ENCODE results near the gene ZNF423. TPM values are rescaled to one million over a fixed set of nuclear protein-coding genes. Genes with fewer than 3 reads are reported as not detected.

The ZNF423 gene
- total RNA-seq, 1 donor from 2014 or later, result 11.9 TPM

- Histone ChIP-seq H3K9me3 (no peaks in the 10 kb centered on the region), H3K27me3 (no peaks in the 10 kb centered on the region), H3K4me3 (peak overlapping the region; percentile 48), H3K27ac (peak overlapping the region; percentile 69), H3K36me3 (no peaks in the 10 kb centered on the region), H3K4me1 (peaks cover 6% of the 10 kb centered on the region)
- no peak for DNase-seq
- no peak for ATAC-seq
- TF ChIP-seq, protein P1, sequence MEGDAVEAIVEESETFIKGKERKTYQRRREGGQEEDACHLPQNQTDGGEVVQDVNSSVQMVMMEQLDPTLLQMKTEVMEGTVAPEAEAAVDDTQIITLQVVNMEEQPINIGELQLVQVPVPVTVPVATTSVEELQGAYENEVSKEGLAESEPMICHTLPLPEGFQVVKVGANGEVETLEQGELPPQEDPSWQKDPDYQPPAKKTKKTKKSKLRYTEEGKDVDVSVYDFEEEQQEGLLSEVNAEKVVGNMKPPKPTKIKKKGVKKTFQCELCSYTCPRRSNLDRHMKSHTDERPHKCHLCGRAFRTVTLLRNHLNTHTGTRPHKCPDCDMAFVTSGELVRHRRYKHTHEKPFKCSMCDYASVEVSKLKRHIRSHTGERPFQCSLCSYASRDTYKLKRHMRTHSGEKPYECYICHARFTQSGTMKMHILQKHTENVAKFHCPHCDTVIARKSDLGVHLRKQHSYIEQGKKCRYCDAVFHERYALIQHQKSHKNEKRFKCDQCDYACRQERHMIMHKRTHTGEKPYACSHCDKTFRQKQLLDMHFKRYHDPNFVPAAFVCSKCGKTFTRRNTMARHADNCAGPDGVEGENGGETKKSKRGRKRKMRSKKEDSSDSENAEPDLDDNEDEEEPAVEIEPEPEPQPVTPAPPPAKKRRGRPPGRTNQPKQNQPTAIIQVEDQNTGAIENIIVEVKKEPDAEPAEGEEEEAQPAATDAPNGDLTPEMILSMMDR (IDR thresholded peaks at IDR 0.05), result no peak
- intact Hi-C loops (cut with DNase I), result no loop called here
These were observed 100.0 kb downstream of the ZNF423 start for GRCh38 chr16:49755716-49756505.

GRCh38 chr16:49755313-49755620 is 100.6 kb downstream of the ZNF423 start:
- H3K27ac ChIP-seq, result peak overlapping the region; percentile 69
- no peak for DNase-seq
- TF ChIP-seq, protein P1 (IDR thresholded peaks at IDR 0.05), result peak; percentile 40
- intact Hi-C loops (cut with DNase I), result no loop called here
- H3K9me3 ChIP-seq, result no peaks in the 10 kb centered on the region
- H3K27me3 ChIP-seq, result no peaks in the 10 kb centered on the region
- H3K4me3 ChIP-seq, result peak overlapping the region; percentile 48
- no peaks in the 10 kb centered on the region for H3K36me3 ChIP-seq
- peaks cover 6% of the 10 kb centered on the region for H3K4me1 ChIP-seq
- peak; percentile 58 for ATAC-seq

GRCh38 chr16:49754495-49755312 is 101.2 kb downstream of the ZNF423 start:
- TF ChIP-seq, protein P1 (IDR thresholded peaks at IDR 0.05), result no peak
- H3K9me3 ChIP-seq, result no peaks in the 10 kb centered on the region
- DNase-seq, result no peak

GRCh38 chr16:49750341-49751000 is 105.4 kb downstream of the ZNF423 start:
- no peaks in the 10 kb centered on the region for H3K9me3 ChIP-seq
- no peaks in the 10 kb centered on the region for H3K27me3 ChIP-seq
- TF ChIP-seq, protein P1 (IDR thresholded peaks at IDR 0.05), result no peak
- H3K36me3 ChIP-seq, result no peaks in the 10 kb centered on the region
- ATAC-seq, result no peak
- H3K4me1 ChIP-seq, result peaks cover 6% of the 10 kb centered on the region
- intact Hi-C loops (cut with DNase I), result no loop called here
- H3K27ac ChIP-seq, result no peak overlapping the region
- no peak for DNase-seq
- no peak overlapping the region for H3K4me3 ChIP-seq

More at GRCh38 chr16:49754495-49755312, 101.2 kb downstream of the ZNF423 start:
- Histone ChIP-seq H3K4me3 (peak overlapping the region; percentile 48), H3K27ac (peak overlapping the region; percentile 69), H3K27me3 (no peaks in the 10 kb centered on the region), H3K4me1 (peaks cover 6% of the 10 kb centered on the region), H3K36me3 (no peaks in the 10 kb centered on the region)
- intact Hi-C loops (cut with DNase I), result no loop called here
- ATAC-seq, result peak; percentile 52

DNA sequence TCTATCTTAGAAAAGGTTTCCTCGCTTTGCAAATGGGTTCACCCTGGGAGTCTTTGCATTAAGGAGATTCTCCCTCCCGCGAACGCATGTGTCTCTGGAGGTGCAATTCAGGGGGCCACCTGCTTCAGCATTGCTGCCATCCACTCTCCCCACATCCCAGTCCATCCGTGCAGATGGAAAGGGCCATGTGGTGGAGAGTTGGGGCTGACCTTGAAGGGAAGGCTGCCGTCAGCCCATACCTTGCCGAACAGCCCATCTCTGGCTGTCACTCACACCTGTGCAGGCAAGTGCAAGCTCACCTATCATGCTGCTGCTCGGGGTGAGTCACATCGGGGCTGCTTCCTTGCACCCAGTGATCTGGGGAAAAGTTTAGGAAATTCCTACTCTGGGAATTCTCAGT is 106.1 kb downstream of the ZNF423 start:
- Histone ChIP-seq H3K27me3 (no peaks in the 10 kb centered on the region), H3K36me3 (no peaks in the 10 kb centered on the region), H3K27ac (no peak overlapping the region), H3K9me3 (no peaks in the 10 kb centered on the region), H3K4me3 (no peak overlapping the region), H3K4me1 (peaks cover 6% of the 10 kb centered on the region)
- no peak for DNase-seq
- TF ChIP-seq, protein P1 (IDR thresholded peaks at IDR 0.05), result no peak
- intact Hi-C loops (cut with DNase I), result no loop called here
- no peak for ATAC-seq
